Effector CD4-positive, alpha-beta T cell (primary cell): Measurements from ENCODE around the gene BARX2.

Experiments
- DNase-seq: peaks from one replicate; pipeline ENCODE4 v3.0.0-alpha.2; 2020

Gene BARX2

GRCh38 chr11:129404731-129405130 lies 29.1 kb downstream of the BARX2 start:
- DNase-seq = no peak

GRCh38 chr11:129408865-129409444 lies 33.3 kb downstream of the BARX2 start:
- no peak for DNase-seq

- DNase-seq = no peak
These were observed 34.8 kb downstream of the BARX2 start for GRCh38 chr11:129410395-129410960.

GRCh38 chr11:129412494-129412893 lies 36.8 kb downstream of the BARX2 start:
- no peak for DNase-seq

- DNase-seq = no peak
These were observed 38.7 kb downstream of the BARX2 start for GRCh38 chr11:129414144-129414872.

- no peak for DNase-seq
These were observed 40.6 kb downstream of the BARX2 start for GRCh38 chr11:129416080-129416820.

GRCh38 chr11:129417458-129417857 lies 41.8 kb downstream of the BARX2 start:
- DNase-seq = no peak

- no peak for DNase-seq
These were observed 42.4 kb downstream of the BARX2 start for GRCh38 chr11:129418039-129418438.

GRCh38 chr11:129419386-129419785 lies 43.7 kb downstream of the BARX2 start:
- no peak for DNase-seq

- no peak for DNase-seq
These were observed 47.8 kb downstream of the BARX2 start for GRCh38 chr11:129423426-129423825.

GRCh38 chr11:129425214-129425613 lies 49.6 kb downstream of the BARX2 start:
- no peak for DNase-seq

GRCh38 chr11:129426038-129426437 lies 50.4 kb downstream of the BARX2 start:
- DNase-seq = no peak

GRCh38 chr11:129426776-129427175 lies 51.1 kb downstream of the BARX2 start:
- DNase-seq = no peak

- DNase-seq = no peak
These were observed 51.7 kb downstream of the BARX2 start for GRCh38 chr11:129427376-129427775.

GRCh38 chr11:129427816-129428406 lies 52.3 kb downstream of the BARX2 start:
- no peak for DNase-seq

GRCh38 chr11:129428557-129428956 lies 52.9 kb downstream of the BARX2 start:
- DNase-seq = no peak

GRCh38 chr11:129434641-129435498 lies 59.2 kb downstream of the BARX2 start:
- no peak for DNase-seq

- no peak for DNase-seq
These were observed 60.0 kb downstream of the BARX2 start for GRCh38 chr11:129435499-129436245.

GRCh38 chr11:129436573-129436972 lies 60.9 kb downstream of the BARX2 start:
- no peak for DNase-seq

- no peak for DNase-seq
These were observed 64.5 kb downstream of the BARX2 start for GRCh38 chr11:129440028-129440713.

GRCh38 chr11:129442171-129442570 lies 66.5 kb downstream of the BARX2 start:
- no peak for DNase-seq
